HG03280 (cell line): ENCODE data around the gene RAD18.

ENCODE experiments used
- ATAC-seq: cut with Tn5 transposase; IDR thresholded peaks from one replicate; pipeline ENCODE4 v1.9.1; 2021; ENCODE audit warnings: mild to moderate bottlenecking, moderate library complexity; ENCODE audit not compliant: unreplicated experiment

The RAD18 gene

GRCh38 chr3:8868996-8869395 is 94.3 kb downstream of the RAD18 start:
- ATAC-seq = no peak

GRCh38 chr3:8867646-8868045 is 95.6 kb downstream of the RAD18 start:
- ATAC-seq = no peak

- no peak for ATAC-seq
Measured at GRCh38 chr3:8865697-8866096, 97.6 kb downstream of the RAD18 start.

- ATAC-seq = no peak
Measured at GRCh38 chr3:8864402-8865350, 98.6 kb downstream of the RAD18 start.

GRCh38 chr3:8863891-8864290 is 99.4 kb downstream of the RAD18 start:
- ATAC-seq = no peak

- no peak for ATAC-seq
Measured at GRCh38 chr3:8857720-8858367, 105.4 kb downstream of the RAD18 start.

GRCh38 chr3:8856721-8857120 is 106.6 kb downstream of the RAD18 start:
- ATAC-seq = no peak

- ATAC-seq = no peak
Measured at GRCh38 chr3:8856071-8856470, 107.2 kb downstream of the RAD18 start.

- ATAC-seq = no peak
Measured at GRCh38 chr3:8854656-8855055, 108.6 kb downstream of the RAD18 start.

GRCh38 chr3:8853081-8853480 is 110.2 kb downstream of the RAD18 start:
- ATAC-seq = no peak

- ATAC-seq = no peak
Measured at GRCh38 chr3:8852511-8852910, 110.8 kb downstream of the RAD18 start.

- no peak for ATAC-seq
Measured at GRCh38 chr3:8851703-8852102, 111.6 kb downstream of the RAD18 start.

GRCh38 chr3:8848696-8849131 is 114.6 kb downstream of the RAD18 start:
- ATAC-seq = no peak

- ATAC-seq = no peak
Measured at GRCh38 chr3:8847317-8847716, 116.0 kb downstream of the RAD18 start.

GRCh38 chr3:8846176-8846575 is 117.1 kb downstream of the RAD18 start:
- ATAC-seq = no peak

GRCh38 chr3:8845641-8846040 is 117.6 kb downstream of the RAD18 start:
- ATAC-seq = no peak

- ATAC-seq = no peak
Measured at GRCh38 chr3:8843347-8843746, 119.9 kb downstream of the RAD18 start.

- no peak for ATAC-seq
Measured at GRCh38 chr3:8842293-8842692, 121.0 kb downstream of the RAD18 start.

- ATAC-seq = no peak
Measured at GRCh38 chr3:8841472-8841871, 121.8 kb downstream of the RAD18 start.

GRCh38 chr3:8840556-8840955 is 122.7 kb downstream of the RAD18 start:
- no peak for ATAC-seq

GRCh38 chr3:8839607-8840325 is 123.5 kb downstream of the RAD18 start:
- no peak for ATAC-seq
